ACHN (cell line): Measurements from ENCODE around the gene ANP32E.
A peak's percentile ranks its signal among the peaks of the same experiment; 100 is the strongest.
"Not testable (repeated sequence)": the region's sequence is repeated elsewhere in the genome, so short reads cannot be mapped to it uniquely, and the experiment has no call there.

Source experiments
- DNase-seq: peaks from one replicate; pipeline ENCODE4 v3.0.0-alpha.2; 2015
- in situ Hi-C: cut with HindIII; loops from 2 replicates; pipeline ENCODE4 v1.10.0; 2017; ENCODE audit warnings: low sequenced_read_pairs, low pct_ligation_motif_present, low pct_unique_long_range_greater_than_20kb

The ANP32E gene

GRCh38 chr1:150225546-150225945 lies 10.4 kb downstream of the ANP32E start:
- no peak for DNase-seq
- in situ Hi-C loops = no loop called here

GRCh38 chr1:150224983-150225382 lies 10.9 kb downstream of the ANP32E start:
- no peak for DNase-seq
- in situ Hi-C loops = no loop called here

DNA sequence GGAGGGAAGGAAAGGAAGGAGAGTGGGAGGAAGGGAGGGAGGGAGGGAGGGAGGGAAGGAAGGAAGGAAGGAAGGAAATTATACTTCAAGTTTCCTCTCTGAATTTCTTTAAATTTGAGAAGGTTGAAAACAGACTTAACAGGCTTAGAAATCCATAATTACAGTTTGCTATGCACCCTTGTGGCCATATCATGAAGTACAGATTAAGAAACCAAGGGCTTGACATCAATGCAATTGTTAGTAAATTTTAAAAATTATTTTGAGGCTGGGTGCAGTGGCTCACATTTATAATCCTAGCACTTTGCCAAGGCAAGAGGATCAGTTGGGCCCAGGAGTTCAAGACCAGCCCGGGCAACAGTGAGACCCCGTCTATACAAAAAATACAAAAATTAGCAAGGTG lies 14.4 kb downstream of the ANP32E start:
- DNase-seq = peak; percentile 37
- in situ Hi-C loops = no loop called here

GRCh38 chr1:150215855-150216254 lies 20.1 kb downstream of the ANP32E start:
- DNase-seq, in situ Hi-C loops: not testable (repeated sequence)

- in situ Hi-C loops = not testable (repeated sequence)
Measured at GRCh38 chr1:150214099-150214756, 21.7 kb downstream of the ANP32E start.

DNA sequence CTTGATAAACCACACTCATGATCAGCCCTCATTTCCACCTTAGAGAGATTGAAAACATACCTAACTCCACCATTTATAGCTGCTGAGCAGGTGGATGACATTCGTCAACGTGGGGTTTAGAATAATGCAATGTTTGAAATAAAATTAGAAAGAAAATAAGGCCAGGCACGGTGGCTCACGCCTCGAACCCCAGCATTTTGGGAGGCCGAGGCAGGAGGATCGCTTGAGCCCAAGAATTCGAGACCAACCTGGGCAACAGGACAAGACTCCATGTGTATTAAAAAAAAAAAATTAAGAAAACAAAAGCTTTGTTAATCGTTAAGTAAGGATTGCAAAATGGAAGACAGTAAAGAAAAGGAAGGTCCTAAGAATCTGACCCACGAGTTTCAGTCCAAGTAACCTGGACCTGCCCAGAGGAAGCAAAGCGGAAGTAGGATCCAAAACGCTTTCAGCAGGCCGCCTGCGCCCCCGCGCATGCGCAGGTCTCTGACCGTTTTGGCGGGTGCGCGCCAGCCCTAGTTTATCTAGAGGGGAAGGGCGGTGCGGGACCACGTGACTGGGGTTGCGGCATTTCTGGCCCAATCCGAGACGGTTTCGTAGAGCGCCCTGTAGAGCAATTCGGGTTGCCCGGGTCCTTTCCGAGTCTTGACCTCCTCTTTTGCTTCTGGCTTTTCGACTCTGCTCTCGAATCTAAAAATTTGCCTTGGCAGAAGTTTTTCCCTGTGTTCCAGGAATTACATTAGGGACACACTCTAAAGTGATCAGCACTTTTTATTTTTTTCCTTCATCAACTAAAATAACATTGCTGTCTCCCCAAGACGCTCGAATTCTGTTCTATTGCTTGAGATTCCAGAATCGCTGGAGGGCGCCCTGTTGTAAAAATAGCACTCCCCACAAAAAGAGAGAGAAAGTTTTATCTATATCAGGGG lies 22.5 kb downstream of the ANP32E start:
- in situ Hi-C loops = no loop called here
- peak; percentile 99 for DNase-seq

More at GRCh38 chr1:150214099-150214756, 21.7 kb downstream of the ANP32E start:
- DNase-seq = not testable (repeated sequence)

GRCh38 chr1:150212070-150212469 lies 23.8 kb downstream of the ANP32E start:
- no peak for DNase-seq
- in situ Hi-C loops = no loop called here

DNA sequence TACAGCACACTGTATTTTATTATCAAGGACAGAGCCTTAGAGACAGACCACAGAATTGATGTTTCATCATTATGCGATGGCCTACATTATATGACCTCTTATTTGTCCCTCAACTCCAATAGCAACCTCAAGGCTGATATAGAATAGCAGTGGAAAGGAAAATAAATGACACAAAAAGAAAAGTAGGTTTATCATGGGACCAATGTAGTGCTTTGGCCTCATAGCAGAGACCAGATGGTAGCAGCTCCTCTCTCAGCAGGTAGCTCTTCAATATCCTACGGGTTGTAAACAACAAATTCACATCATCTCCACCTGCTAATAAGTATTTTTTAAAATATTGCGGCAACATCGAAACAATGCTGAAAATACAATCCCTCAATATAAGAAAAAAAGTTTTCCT lies 25.2 kb downstream of the ANP32E start:
- in situ Hi-C loops = no loop called here
- DNase-seq = no peak

GRCh38 chr1:150210091-150210490 lies 25.8 kb downstream of the ANP32E start:
- DNase-seq = no peak
- in situ Hi-C loops = no loop called here

GRCh38 chr1:150208460-150208859 lies 27.5 kb downstream of the ANP32E start:
- DNase-seq, in situ Hi-C loops: not testable (repeated sequence)

DNA sequence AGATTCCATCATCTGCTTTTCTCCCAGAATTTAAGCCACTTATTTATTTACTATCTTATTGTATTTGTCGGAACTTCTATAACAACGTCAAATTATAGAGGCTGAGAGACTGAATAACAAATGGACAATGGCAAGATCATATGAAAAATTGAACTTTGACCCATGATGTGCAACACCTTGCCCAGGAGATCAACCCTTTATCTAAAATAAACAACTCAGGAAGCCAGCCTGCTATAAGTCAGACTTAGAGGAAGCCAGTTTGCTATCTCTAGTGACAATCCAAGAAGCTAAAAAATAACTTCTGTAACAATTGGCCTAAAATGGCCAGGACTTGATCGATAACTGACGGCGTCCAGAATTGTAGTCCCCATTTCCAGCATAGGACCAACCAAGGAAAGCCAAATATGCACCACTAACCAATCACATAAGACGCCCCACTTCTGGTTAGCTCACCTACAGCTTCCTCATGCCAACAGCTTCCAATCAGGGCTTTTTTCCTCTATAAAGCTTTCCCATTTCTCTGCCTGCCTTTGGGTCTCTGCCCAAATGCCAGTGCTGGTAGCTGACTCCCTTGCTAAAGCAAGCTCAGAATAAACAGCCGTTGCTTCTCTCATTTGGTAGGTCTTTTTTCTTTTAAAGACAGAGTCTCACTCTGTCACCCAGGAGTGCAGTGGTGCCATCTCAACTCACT lies 28.5 kb downstream of the ANP32E start:
- in situ Hi-C loops = no loop called here
- DNase-seq = no peak

DNA sequence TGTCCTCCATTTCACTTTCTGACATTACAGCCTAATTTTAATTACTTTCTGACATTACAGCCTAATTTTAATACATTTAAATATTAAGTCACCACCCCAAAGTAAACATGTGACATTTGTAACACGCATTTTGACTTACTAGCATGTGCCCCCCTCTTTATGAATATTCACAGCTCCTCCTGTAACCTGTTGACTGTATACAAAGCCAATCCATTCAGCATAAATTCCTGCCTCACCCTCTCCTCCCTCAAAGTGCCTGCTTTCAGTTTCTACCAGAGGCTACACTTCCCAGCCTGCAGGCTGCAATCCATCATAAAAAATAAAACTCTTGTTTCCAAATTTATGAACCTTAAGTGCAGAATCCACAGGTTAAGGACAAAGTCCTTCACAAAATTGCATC lies 39.5 kb downstream of the ANP32E start:
- in situ Hi-C loops = no loop called here
- DNase-seq = no peak

DNA sequence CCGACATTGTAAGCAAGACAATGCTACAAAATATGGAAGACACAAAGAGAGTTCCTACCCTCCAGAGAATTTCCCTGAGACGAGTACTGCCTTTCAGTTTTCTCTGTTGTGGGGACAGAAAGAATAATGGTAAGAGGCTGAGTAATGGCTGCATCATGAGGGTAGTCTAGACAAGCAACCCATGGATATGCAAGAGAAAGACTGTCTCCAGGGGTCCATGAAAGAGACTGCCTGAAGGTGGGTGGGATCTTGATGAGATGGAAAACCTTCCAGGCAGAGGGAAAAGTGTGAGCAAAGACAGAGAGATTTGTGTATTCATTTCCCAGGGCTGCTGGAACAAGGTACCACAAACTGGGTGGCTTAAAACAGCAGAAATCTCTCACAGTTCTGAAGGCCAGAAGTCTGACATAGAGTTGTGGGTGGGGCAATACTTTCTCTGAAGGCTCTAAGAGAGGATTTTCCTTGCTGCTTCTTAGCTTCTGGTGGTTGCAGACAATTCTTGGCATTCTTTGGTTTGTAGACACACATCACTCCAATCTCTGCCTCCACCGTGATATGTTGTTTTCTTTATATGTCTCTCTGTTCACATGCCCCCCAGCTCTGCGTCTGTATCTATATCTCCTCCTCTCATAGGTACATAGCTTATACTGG lies 41.4 kb downstream of the ANP32E start:
- DNase-seq = no peak
- in situ Hi-C loops = no loop called here

DNA sequence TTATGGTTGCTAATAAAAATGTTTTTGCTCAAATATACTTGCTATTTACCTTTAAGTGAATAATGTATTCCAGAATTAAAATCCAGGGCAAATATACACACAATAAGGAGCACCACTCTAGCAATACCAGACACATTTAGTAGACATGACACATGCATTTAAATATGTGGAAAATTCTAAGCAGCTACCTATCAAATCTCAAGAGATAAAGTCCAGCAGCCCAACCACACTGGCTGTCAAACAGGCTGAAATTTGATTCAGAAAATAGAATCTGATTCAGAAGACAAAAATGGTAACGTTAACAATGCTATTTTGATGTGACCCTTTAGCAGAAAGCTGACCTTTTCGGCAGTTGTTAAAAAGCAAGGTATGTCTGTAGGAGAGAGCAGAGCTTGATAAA lies 43.9 kb downstream of the ANP32E start:
- peak; percentile 81 for DNase-seq
- in situ Hi-C loops = no loop called here

GRCh38 chr1:150187560-150187931 lies 48.4 kb downstream of the ANP32E start:
- DNase-seq = no peak
- in situ Hi-C loops = no loop called here

GRCh38 chr1:150186789-150187559 lies 48.9 kb downstream of the ANP32E start:
- in situ Hi-C loops = no loop called here

GRCh38 chr1:150186438-150186788 lies 49.5 kb downstream of the ANP32E start:
- in situ Hi-C loops, DNase-seq: not testable (repeated sequence)

More at GRCh38 chr1:150186789-150187559, 48.9 kb downstream of the ANP32E start:
- peak; percentile 72 for DNase-seq

GRCh38 chr1:150185481-150185880 lies 50.4 kb downstream of the ANP32E start:
- in situ Hi-C loops = no loop called here
- no peak for DNase-seq
